MCF 10A (cell line): ENCODE measurements around the gene MT4. TPM values are rescaled to one million over a fixed set of nuclear protein-coding genes. Genes with fewer than 3 reads are reported as not detected.

ENCODE experiments used
- BruUV-seq: library from RNA; stranded (reverse); fragments of 400-500 nt; replicated peaks from 2 replicates; lab custom pipeline; 2021; lab: Mats Ljungman, UMichigan
- CTCF ChIA-PET: fragments of 300-600 bp; sonication (Branson Sonifier 250); formaldehyde crosslinking; extraction: SDS; loops from one replicate; lab custom pipeline; 2021; ENCODE audit warnings: antibody characterized with exemption, inconsistent platforms; lab: Yijun Ruan, JAX
- POLR2A ChIA-PET: fragments of 300-600, 350-650 bp; sonication (Branson Sonifier 250); formaldehyde crosslinking; extraction: SDS; loops from one replicate; lab custom pipeline; 2020; ENCODE audit warnings: antibody characterized with exemption, inconsistent platforms; lab: Yijun Ruan, JAX
- DNase-seq: peaks from one replicate; pipeline ENCODE4 v3.0.0-alpha.2; 2018; ENCODE audit not compliant: unreplicated experiment
- H3K27ac Mint-ChIP-seq: one replicate; pipeline ENCODE4 v1.8.0; 2022; ENCODE audit warnings: mild to moderate bottlenecking, low read depth, mixed read lengths; ENCODE audit not compliant: unreplicated experiment
- H3K27me3 Mint-ChIP-seq: one replicate; pipeline ENCODE4 v1.8.0; 2022; ENCODE audit warnings: mixed read lengths; ENCODE audit not compliant: insufficient read depth, unreplicated experiment
- H3K36me3 Mint-ChIP-seq: one replicate; pipeline ENCODE4 v1.8.0; 2022; ENCODE audit warnings: mild to moderate bottlenecking, moderate library complexity, mixed read lengths; ENCODE audit not compliant: insufficient read depth, unreplicated experiment
- H3K4me1 Mint-ChIP-seq: one replicate; pipeline ENCODE4 v1.8.0; 2022; ENCODE audit warnings: mixed read lengths; ENCODE audit not compliant: insufficient read depth, unreplicated experiment
- H3K4me3 Mint-ChIP-seq: one replicate; pipeline ENCODE4 v1.8.0; 2022; ENCODE audit warnings: mild to moderate bottlenecking, moderate library complexity, mixed read lengths; ENCODE audit not compliant: unreplicated experiment
- H3K9me3 Mint-ChIP-seq: one replicate; pipeline ENCODE4 v1.8.0; 2022; ENCODE audit warnings: mixed read lengths; ENCODE audit not compliant: unreplicated experiment
- CTCF ChIP-seq: fragments of 200-600 bp; IDR thresholded peaks from one replicate; pipeline ENCODE4 v1.8.0; 2022; ENCODE audit warnings: antibody characterized with exemption, mild to moderate bottlenecking; ENCODE audit not compliant: unreplicated experiment
- intact Hi-C: fragments of 100-400 bp; cut with micrococcal nuclease; formaldehyde crosslinking; loops from 2 replicates; pipeline ENCODE4 v1.14.1; 2022
- total RNA-seq: library from RNA; stranded (reverse); gene quantifications from 2 replicates; pipeline ENCODE4 v1.2.3, GENCODE V29; 2022

MT4 gene
- total RNA-seq, 1 experiment from 2014 or later = not detected

DNA sequence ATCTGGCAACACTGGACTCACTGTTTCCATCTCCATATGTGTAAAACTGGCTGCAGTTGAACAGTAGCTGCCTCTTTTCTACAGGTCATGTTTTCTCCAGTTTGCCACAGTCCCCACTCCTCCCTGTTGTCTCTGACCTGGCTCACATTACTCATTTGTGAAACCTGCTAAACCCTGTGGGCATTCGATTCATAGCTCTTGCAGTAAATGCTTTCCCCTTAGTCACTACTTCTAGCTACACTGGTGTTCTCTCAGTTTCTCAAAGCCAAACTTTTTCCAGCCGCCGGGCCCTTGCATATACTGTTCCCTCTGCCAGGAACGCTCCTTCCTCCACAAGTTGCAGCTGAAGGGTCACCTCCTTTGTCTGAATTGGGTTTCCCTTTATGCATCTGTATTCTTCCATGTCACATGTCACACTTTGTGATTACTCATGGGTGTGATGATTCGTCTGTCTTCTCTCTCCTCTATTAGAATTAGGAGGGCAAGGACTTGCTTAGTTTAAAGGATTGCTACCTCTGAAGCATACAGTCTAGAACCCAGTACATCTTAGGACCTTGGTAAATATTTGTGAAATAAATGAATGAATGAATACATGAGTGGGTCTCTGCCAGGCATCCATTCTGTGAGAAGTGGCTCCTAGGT is 15.0 kb upstream of the MT4 start:
- ChIA-PET POLR2A (interaction anchor here (3.9 kb wide), 1 partner anchor 30 kb away, joined by 40 read pairs; the partner anchor contains the start of gene BBS2), CTCF (interaction anchor here (0.6 to 1.4 kb wide), 3 partner anchors 15 to 152 kb away, joined by 3 to 4 read pairs (median 4); partner anchors contain the start of gene MT4)
- intact Hi-C loops = no loop called here
- H3K36me3 Mint-ChIP-seq = no peaks in the 10 kb centered on the region
- BruUV-seq = no TSS peak
- H3K4me1 Mint-ChIP-seq = peaks cover 21% of the 10 kb centered on the region
- H3K9me3 Mint-ChIP-seq = peaks cover 7% of the 10 kb centered on the region
- peaks cover 11% of the 10 kb centered on the region for H3K27me3 Mint-ChIP-seq
- H3K4me3 Mint-ChIP-seq = no peak overlapping the region
- no peak for TF ChIP-seq CTCF
- DNase-seq = no peak
- H3K27ac Mint-ChIP-seq = peak overlapping the region; percentile 10

- Mint-ChIP-seq H3K36me3 (no peaks in the 10 kb centered on the region), H3K27ac (no peak overlapping the region), H3K4me1 (peaks cover 18% of the 10 kb centered on the region), H3K27me3 (peaks cover 11% of the 10 kb centered on the region), H3K4me3 (no peak overlapping the region), H3K9me3 (peaks cover 7% of the 10 kb centered on the region)
- POLR2A ChIA-PET = no interaction called here
- intact Hi-C loops = no loop called here
- no peak for TF ChIP-seq CTCF
- CTCF ChIA-PET = no interaction called here
- BruUV-seq = no TSS peak
- DNase-seq = no peak
Observed at GRCh38 chr16:56551796-56552738, 12.8 kb upstream of the MT4 start.

DNA sequence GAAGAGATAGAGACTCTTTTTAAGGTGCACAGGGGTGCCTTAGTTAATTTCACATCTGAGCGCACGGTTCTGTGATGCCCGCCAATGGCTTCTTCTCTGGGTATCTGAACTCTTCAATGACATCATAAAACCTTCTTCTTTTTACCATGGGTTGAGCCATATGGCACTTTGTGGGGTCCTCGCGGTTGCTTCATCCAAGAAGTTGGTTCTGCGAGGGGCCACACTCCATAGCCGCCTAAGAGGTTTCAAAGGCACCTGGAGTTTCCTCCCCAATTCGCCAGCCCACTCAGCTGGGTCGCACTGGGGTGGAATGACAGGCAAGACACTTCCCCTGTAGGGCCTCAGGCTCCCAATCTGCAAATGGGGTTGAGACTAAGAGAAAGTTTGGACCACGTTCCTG is 10.4 kb upstream of the MT4 start:
- intact Hi-C loops = no loop called here
- ChIA-PET POLR2A (no interaction called here), CTCF (no interaction called here)
- Mint-ChIP-seq H3K4me3 (no peak overlapping the region), H3K36me3 (no peaks in the 10 kb centered on the region), H3K27me3 (peaks cover 11% of the 10 kb centered on the region), H3K27ac (no peak overlapping the region), H3K9me3 (peaks cover 7% of the 10 kb centered on the region), H3K4me1 (peaks cover 13% of the 10 kb centered on the region)
- TF ChIP-seq CTCF = no peak
- BruUV-seq = no TSS peak
- DNase-seq = no peak
